Fibroblast of skin of left quadriceps (primary cell): Measurements from ENCODE around the gene BAK1.
"Not testable (repeated sequence)": the region's sequence is repeated elsewhere in the genome, so short reads cannot be mapped to it uniquely, and the experiment has no call there.

Source experiments
- DNase-seq, 2 experiments: peaks; one replicate each; pipeline ENCODE4 v3.0.0-alpha.2; 2013; ENCODE audit warnings: low read depth in 2 of 2

The BAK1 gene

GRCh38 chr6:33586108-33586640 lies 6.1 kb upstream of the BAK1 start:
- DNase-seq: no peak

GRCh38 chr6:33585403-33586107 lies 5.5 kb upstream of the BAK1 start:
- DNase-seq: peak; percentile 41 to 42

- no peak for DNase-seq
Measured at GRCh38 chr6:33584700-33585402, 4.8 kb upstream of the BAK1 start.

- DNase-seq: no peak
Measured at GRCh38 chr6:33583591-33584155, 3.6 kb upstream of the BAK1 start.

GRCh38 chr6:33581186-33581585 lies 1.1 kb upstream of the BAK1 start:
- no peak for DNase-seq

GRCh38 chr6:33578588-33579011 lies 1.5 kb downstream of the BAK1 start:
- no peak for DNase-seq

GRCh38 chr6:33578164-33578563 lies 1.9 kb downstream of the BAK1 start:
- no peak for DNase-seq

- no peak for DNase-seq
Measured at GRCh38 chr6:33577718-33578117, 2.4 kb downstream of the BAK1 start.

- no peak for DNase-seq
Measured at GRCh38 chr6:33577106-33577535, 3.0 kb downstream of the BAK1 start.

- DNase-seq: no peak
Measured at GRCh38 chr6:33576668-33577067, 3.4 kb downstream of the BAK1 start.

GRCh38 chr6:33575211-33575610 lies 4.9 kb downstream of the BAK1 start:
- DNase-seq: no peak

GRCh38 chr6:33571637-33572316 lies 8.3 kb downstream of the BAK1 start:
- no peak for DNase-seq

- peak; percentile 26 to 36 for DNase-seq
Measured at GRCh38 chr6:33570806-33571636, 9.1 kb downstream of the BAK1 start.

GRCh38 chr6:33568826-33569570 lies 11.1 kb downstream of the BAK1 start:
- no peak for DNase-seq

GRCh38 chr6:33567836-33568235 lies 12.2 kb downstream of the BAK1 start:
- DNase-seq: no peak

- DNase-seq: no peak
Measured at GRCh38 chr6:33566182-33567084, 13.6 kb downstream of the BAK1 start.

- DNase-seq: no peak
Measured at GRCh38 chr6:33558801-33559200, 21.3 kb downstream of the BAK1 start.

- no peak for DNase-seq
Measured at GRCh38 chr6:33557376-33557775, 22.7 kb downstream of the BAK1 start.

GRCh38 chr6:33552883-33553282 lies 27.2 kb downstream of the BAK1 start:
- not testable (repeated sequence) for DNase-seq
